GM12874 (cell line): ENCODE measurements around the gene ANKRD29.
A peak's percentile ranks its signal among the peaks of the same experiment; 100 is the strongest.

Source experiments
- CTCF ChIP-seq: IDR thresholded peaks from 2 replicates; pipeline ENCODE4 v1.5.1; 2011; ENCODE audit warnings: low read depth, mild to moderate bottlenecking, control low read depth, low read length, moderate library complexity; ENCODE audit not compliant: insufficient read depth

ANKRD29 gene

GRCh38 chr18:23629444-23629946 is 33.2 kb downstream of the ANKRD29 start:
- TF ChIP-seq CTCF = no peak

- no peak for TF ChIP-seq CTCF
These were observed 34.7 kb downstream of the ANKRD29 start for GRCh38 chr18:23627970-23628369.

- TF ChIP-seq CTCF = no peak
These were observed 35.4 kb downstream of the ANKRD29 start for GRCh38 chr18:23627321-23627720.

- no peak for TF ChIP-seq CTCF
These were observed 36.0 kb downstream of the ANKRD29 start for GRCh38 chr18:23626451-23627279.

GRCh38 chr18:23623040-23623439 is 39.7 kb downstream of the ANKRD29 start:
- no peak for TF ChIP-seq CTCF

- no peak for TF ChIP-seq CTCF
These were observed 43.3 kb downstream of the ANKRD29 start for GRCh38 chr18:23619388-23619881.

- TF ChIP-seq CTCF = 0 out of 2 replicates have a peak, but pooled peaks have one; percentile 30
These were observed 43.8 kb downstream of the ANKRD29 start for GRCh38 chr18:23618862-23619387.
